ENCODE results near the gene ATOX1. TPM values are rescaled to one million over a fixed set of nuclear protein-coding genes. Genes with fewer than 3 reads are reported as not detected.
"Not testable (repeated sequence)": the region's sequence is repeated elsewhere in the genome, so short reads cannot be mapped to it uniquely, and the experiment has no call there.

ATOX1 gene
- total RNA-seq, 4 donors from 2014 or later = 61.6 to 145 (median 74.6) TPM

DNA sequence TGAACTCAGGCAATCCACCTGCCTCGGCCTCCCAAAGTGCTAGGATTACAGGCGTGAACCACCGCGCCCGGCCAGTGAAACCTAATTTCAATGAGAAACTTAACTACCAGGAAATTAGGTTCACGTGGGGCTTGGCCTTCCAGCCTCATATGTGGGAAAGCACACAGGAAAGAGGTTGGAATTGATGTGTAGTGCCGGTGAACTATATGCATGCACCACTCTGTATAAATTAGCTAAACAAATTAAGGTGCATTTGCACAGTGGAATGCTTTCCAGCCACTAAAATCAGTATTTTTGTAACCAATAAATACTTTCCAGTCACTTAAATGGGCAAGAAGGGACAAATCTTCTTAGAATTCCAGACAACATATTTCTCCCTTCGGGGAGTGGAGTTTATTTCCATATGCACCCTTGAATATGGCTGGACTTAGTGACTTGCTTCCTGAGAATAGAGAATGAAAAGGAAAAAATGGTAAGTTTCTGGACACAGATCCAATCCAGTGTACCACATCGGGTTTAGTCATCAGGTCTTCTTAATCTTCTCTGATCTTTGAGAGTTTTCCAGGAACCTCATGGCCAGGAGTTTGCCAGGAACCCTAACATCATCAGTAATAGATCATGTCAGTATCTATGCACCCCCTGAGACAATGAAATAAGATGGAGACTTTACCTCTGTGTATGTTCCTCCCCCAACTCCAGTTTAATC is 24.9 kb downstream of the ATOX1 start:
- Histone ChIP-seq H3K27me3 (no peaks in the 10 kb centered on the region), H3K9me3 (peaks cover 0 to 6% (median 0%) of the 10 kb centered on the region in 3 donors), H3K4me1 (no peaks in the 10 kb centered on the region), H3K36me3 (peaks cover 0 to 18% of the 10 kb centered on the region in 2 donors), H3K4me3 (no peak overlapping the region), H3K27ac (no peak overlapping the region)
- no peak for TF ChIP-seq POLR2AphosphoS5 (IDR thresholded peaks at IDR 0.05)
- TF ChIP-seq, protein P1, sequence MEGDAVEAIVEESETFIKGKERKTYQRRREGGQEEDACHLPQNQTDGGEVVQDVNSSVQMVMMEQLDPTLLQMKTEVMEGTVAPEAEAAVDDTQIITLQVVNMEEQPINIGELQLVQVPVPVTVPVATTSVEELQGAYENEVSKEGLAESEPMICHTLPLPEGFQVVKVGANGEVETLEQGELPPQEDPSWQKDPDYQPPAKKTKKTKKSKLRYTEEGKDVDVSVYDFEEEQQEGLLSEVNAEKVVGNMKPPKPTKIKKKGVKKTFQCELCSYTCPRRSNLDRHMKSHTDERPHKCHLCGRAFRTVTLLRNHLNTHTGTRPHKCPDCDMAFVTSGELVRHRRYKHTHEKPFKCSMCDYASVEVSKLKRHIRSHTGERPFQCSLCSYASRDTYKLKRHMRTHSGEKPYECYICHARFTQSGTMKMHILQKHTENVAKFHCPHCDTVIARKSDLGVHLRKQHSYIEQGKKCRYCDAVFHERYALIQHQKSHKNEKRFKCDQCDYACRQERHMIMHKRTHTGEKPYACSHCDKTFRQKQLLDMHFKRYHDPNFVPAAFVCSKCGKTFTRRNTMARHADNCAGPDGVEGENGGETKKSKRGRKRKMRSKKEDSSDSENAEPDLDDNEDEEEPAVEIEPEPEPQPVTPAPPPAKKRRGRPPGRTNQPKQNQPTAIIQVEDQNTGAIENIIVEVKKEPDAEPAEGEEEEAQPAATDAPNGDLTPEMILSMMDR (IDR thresholded peaks at IDR 0.05) = no peak
- no peak for TF ChIP-seq EP300 (IDR thresholded peaks at IDR 0.05)
- TF ChIP-seq POLR2A (IDR thresholded peaks at IDR 0.05) = no peak
- WGBS, 2 donors (ENCODE audit: low coverage in 1 of 2) = 70 to 90% methylated on average over 2 to 3 of the region's 9 CpGs
- ATAC-seq = no peak

GRCh38 chr5:151730381-151730780 is 28.1 kb downstream of the ATOX1 start:
- no peak overlapping the region for H3K4me3 ChIP-seq
- no peaks in the 10 kb centered on the region for H3K27me3 ChIP-seq
- WGBS, 2 donors (ENCODE audit: low coverage in 1 of 2) = 94 to 99% methylated on average over 7 of the region's 7 CpGs
- peaks cover 0 to 6% (median 0%) of the 10 kb centered on the region in 3 donors for H3K9me3 ChIP-seq
- no peak overlapping the region for H3K27ac ChIP-seq
- peaks cover 0 to 9% of the 10 kb centered on the region in 2 donors for H3K36me3 ChIP-seq
- no peak for ATAC-seq
- TF ChIP-seq, protein P1 (IDR thresholded peaks at IDR 0.05) = no peak
- TF ChIP-seq POLR2AphosphoS5 (IDR thresholded peaks at IDR 0.05) = no peak
- no peak for TF ChIP-seq EP300 (IDR thresholded peaks at IDR 0.05)
- no peak for TF ChIP-seq POLR2A (IDR thresholded peaks at IDR 0.05)
- peaks cover 0 to 8% (median 0%) of the 10 kb centered on the region in 3 donors for H3K4me1 ChIP-seq

DNA sequence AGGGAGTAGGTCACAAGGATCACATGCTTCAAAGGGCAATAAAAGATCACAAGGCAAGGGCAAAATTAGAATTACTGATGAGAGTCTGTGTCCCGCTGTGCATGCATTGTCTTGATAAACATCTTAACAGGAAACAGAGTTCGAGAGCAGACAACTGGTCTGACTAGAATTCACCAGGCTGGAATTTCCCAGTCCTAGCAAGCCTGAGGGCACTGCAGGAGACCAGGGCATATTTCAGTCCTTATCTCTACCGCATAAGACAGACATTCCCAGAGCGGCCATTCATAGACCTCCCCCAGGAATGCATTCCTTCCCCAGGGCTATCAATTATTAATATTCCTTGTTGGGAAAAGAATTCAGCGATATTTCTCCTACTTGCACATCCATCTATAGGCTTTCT is 28.8 kb downstream of the ATOX1 start:
- H3K4me1 ChIP-seq, H3K36me3 ChIP-seq, H3K27ac ChIP-seq, H3K27me3 ChIP-seq, ATAC-seq, H3K4me3 ChIP-seq, H3K9me3 ChIP-seq: not testable (repeated sequence)
- 80 to 100% methylated on average over 3 to 4 of the region's 5 CpGs for WGBS, 2 donors (ENCODE audit: low coverage in 1 of 2)

DNA sequence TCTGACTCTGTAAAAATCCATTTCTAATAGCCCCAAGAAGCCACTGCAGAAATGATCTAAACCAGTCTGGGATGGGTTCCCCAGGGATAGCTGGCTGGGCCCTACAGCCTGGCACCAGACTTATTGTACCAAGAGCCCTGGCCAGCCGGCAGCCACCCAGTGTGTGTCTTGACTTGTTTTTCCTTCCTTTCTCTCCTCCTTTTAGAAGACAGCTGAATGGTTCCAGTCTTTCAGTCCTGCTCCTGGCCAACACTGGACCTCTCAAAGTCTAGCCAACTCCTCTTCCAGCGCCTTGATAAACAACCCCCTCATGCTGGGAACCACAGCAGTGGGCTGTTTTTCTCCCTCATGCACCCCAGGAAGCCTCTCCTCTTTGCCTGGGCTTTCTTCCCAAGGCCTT is 34.1 kb downstream of the ATOX1 start:
- TF ChIP-seq EP300 (IDR thresholded peaks at IDR 0.05) = no peak
- TF ChIP-seq, protein P1 (IDR thresholded peaks at IDR 0.05) = no peak
- no peak for TF ChIP-seq POLR2A (IDR thresholded peaks at IDR 0.05)
- TF ChIP-seq POLR2AphosphoS5 (IDR thresholded peaks at IDR 0.05) = no peak
- ATAC-seq = no peak
- no peak overlapping the region for H3K27ac ChIP-seq
- H3K9me3 ChIP-seq = no peaks in the 10 kb centered on the region
- H3K36me3 ChIP-seq = no peaks in the 10 kb centered on the region
- 60 to 67% methylated on average over 1 of the region's 2 CpGs for WGBS, 2 donors (ENCODE audit: low coverage in 1 of 2)
- H3K4me3 ChIP-seq = no peak overlapping the region
- no peaks in the 10 kb centered on the region for H3K27me3 ChIP-seq
- H3K4me1 ChIP-seq = peaks cover 0 to 22% (median 0%) of the 10 kb centered on the region in 3 donors

DNA sequence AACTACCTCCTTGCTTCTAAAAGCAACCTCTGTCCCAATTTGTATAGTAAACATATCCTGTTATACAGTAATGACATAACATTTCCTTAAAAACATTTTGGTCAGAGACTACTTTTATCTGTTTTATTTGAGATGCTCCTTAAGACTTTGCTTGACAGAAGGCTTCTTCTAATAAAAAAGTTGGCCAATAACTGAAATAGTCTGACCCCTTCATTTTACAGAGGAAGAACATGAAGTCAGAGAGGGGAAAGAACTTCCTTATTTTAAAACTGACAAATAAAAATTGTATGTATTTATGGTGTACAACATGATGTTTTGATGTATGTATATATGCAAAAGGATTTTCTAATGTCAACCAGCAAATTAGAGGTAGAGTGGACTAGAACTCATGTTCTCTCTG is 35.9 kb downstream of the ATOX1 start:
- no peak overlapping the region for H3K4me3 ChIP-seq
- H3K9me3 ChIP-seq = no peaks in the 10 kb centered on the region
- H3K4me1 ChIP-seq = peaks cover 0 to 40% (median 9%) of the 10 kb centered on the region in 3 donors
- ATAC-seq = no peak
- H3K27me3 ChIP-seq = no peaks in the 10 kb centered on the region
- H3K27ac ChIP-seq = no peak overlapping the region
- H3K36me3 ChIP-seq = no peaks in the 10 kb centered on the region
- TF ChIP-seq EP300 (IDR thresholded peaks at IDR 0.05) = no peak
- no peak for TF ChIP-seq POLR2AphosphoS5 (IDR thresholded peaks at IDR 0.05)
- TF ChIP-seq, protein P1 (IDR thresholded peaks at IDR 0.05) = no peak
- no peak for TF ChIP-seq POLR2A (IDR thresholded peaks at IDR 0.05)
